ENCODE data around the gene OBSL1. TPM values are rescaled to one million over a fixed set of nuclear protein-coding genes. Genes with fewer than 3 reads are reported as not detected.

The OBSL1 gene
- total and polyA plus RNA-seq, 2 donors (not counting 3 experiments of a cell fraction or from before 2014, with no cell fraction given): 16.7 to 20.7 TPM

DNA sequence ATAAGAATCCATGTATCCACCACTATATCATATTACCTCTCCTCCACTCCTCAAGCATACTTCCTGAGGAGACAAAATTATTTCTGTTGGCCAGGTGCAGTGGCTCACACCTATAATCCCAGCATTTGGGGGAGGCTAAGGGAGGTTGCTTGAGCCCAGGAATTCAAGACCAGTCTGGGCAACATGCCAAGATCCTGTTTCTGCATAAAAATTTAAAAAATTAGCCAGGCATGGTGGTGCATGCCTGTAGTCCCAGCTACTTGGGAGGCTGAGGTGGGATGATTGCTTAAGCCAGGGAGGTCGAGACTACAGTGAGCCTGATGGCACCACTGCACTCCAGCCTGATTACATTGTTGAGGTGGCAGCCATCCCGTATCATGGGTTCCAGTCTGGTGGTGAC lies 10.0 kb upstream of the OBSL1 start:
- intact Hi-C loops (cut with micrococcal nuclease) (no loop called here), dilution Hi-C loops (cut with MboI; ENCODE audit: extremely low pct_ligation_motif_present, low sequenced_read_pairs) (no loop called here)
- Histone ChIP-seq H3K9ac (replicated peaks; ENCODE audit: extremely low read depth, insufficient read depth, low read length) (no peak overlapping the region), H3K27ac (ENCODE audit: insufficient read depth, low read depth, low read length) (no peak overlapping the region), H3K4me3 (replicated peaks in 1 of 3; ENCODE audit: insufficient read depth in 1 of 3, low read depth in 1 of 3, low read length in 3 of 3) (no peak overlapping the region), H3K9me3 (replicated peaks; ENCODE audit: control insufficient read depth, insufficient read depth, low read length) (no peaks in the 10 kb centered on the region), H3K27me3 (ENCODE audit: control insufficient read depth in 2 of 2, insufficient read depth in 2 of 2, low read length in 2 of 2) (peaks cover 13 to 25% of the 10 kb centered on the region in 2 experiments), H3K4me1 (ENCODE audit: control insufficient read depth, extremely low read depth, insufficient read depth, low read length) (no peaks in the 10 kb centered on the region), H2AFZ (ENCODE audit: low read depth, low read length) (no peak overlapping the region), H3K79me2 (ENCODE audit: control insufficient read depth, insufficient read depth, low read length) (no peaks in the 10 kb centered on the region), H4K20me1 (replicated peaks; ENCODE audit: control insufficient read depth, extremely low read depth, insufficient read depth, low read length) (no peaks in the 10 kb centered on the region), H3K9me1 (replicated peaks; ENCODE audit: control insufficient read depth, extremely low read depth, insufficient read depth, low read length) (no peaks in the 10 kb centered on the region), H3K36me3 (ENCODE audit: control insufficient read depth in 2 of 2, extremely low read depth in 1 of 2, insufficient read depth in 2 of 2, low read length in 2 of 2) (no peaks in the 10 kb centered on the region), H3K4me2 (ENCODE audit: insufficient read depth, low read length) (no peak overlapping the region)
- no TSS peak for BruUV-seq (replicated peaks)
- TF ChIP-seq GATA2 (IDR thresholded peaks at IDR 0.05; ENCODE audit: insufficient read depth, insufficient read length, low read depth, low read length) (no peak), FOS (IDR thresholded peaks at IDR 0.05; ENCODE audit: borderline replicate concordance, insufficient read depth, low read length) (no peak), MYC (IDR thresholded peaks at IDR 0.05; ENCODE audit: low read depth, low read length) (no peak), JUN (IDR thresholded peaks at IDR 0.05; ENCODE audit: borderline replicate concordance, insufficient read depth, insufficient read length, low read depth) (no peak), POLR2A (IDR thresholded peaks at IDR 0.05; ENCODE audit: low read depth, low read length) (no peak), POLR2AphosphoS5 (IDR thresholded peaks at IDR 0.05; ENCODE audit: insufficient read depth, low read depth, low read length) (no peak), EZH2 (IDR thresholded peaks at IDR 0.05; ENCODE audit: borderline replicate concordance, low read depth, low read length, severe bottlenecking) (no peak)
- TF ChIP-seq, protein P1, sequence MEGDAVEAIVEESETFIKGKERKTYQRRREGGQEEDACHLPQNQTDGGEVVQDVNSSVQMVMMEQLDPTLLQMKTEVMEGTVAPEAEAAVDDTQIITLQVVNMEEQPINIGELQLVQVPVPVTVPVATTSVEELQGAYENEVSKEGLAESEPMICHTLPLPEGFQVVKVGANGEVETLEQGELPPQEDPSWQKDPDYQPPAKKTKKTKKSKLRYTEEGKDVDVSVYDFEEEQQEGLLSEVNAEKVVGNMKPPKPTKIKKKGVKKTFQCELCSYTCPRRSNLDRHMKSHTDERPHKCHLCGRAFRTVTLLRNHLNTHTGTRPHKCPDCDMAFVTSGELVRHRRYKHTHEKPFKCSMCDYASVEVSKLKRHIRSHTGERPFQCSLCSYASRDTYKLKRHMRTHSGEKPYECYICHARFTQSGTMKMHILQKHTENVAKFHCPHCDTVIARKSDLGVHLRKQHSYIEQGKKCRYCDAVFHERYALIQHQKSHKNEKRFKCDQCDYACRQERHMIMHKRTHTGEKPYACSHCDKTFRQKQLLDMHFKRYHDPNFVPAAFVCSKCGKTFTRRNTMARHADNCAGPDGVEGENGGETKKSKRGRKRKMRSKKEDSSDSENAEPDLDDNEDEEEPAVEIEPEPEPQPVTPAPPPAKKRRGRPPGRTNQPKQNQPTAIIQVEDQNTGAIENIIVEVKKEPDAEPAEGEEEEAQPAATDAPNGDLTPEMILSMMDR (IDR thresholded peaks at IDR 0.05; ENCODE audit: extremely low read depth in 1 of 2, insufficient read depth in 1 of 2, low read depth in 1 of 2, low read length in 2 of 2): no peak
- TF ChIP-seq, protein P2, sequence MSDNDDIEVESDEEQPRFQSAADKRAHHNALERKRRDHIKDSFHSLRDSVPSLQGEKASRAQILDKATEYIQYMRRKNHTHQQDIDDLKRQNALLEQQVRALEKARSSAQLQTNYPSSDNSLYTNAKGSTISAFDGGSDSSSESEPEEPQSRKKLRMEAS (IDR thresholded peaks at IDR 0.05; ENCODE audit: insufficient read depth, insufficient read length): no peak
- DNase-seq (ENCODE audit: low read depth, low spot score) (no peak), FAIRE-seq (no peak)
- ChIA-PET POLR2A (no interaction called here), CTCF (interaction anchor here (0.5 to 1.7 kb wide), 2 partner anchors 52 to 1639 kb away, joined by 4 to 6 read pairs; no protein-coding TSS in a partner anchor)

Data from endothelial cell of umbilical vein (primary cell).